LNCaP clone FGC (cell line): ENCODE measurements around the gene TMIGD3.

ENCODE experiments used
- DNase-seq: peaks from one replicate; pipeline ENCODE4 v3.0.0-alpha.2; 2011; ENCODE audit warnings: low read depth
- H3K4me3 ChIP-seq: 2 replicates; pipeline ENCODE4 v1.5.1; 2011; ENCODE audit warnings: mild to moderate bottlenecking, low read depth, low read length, control low read depth
- TF ChIP-seq, protein P1 (sequence below): IDR thresholded peaks from 2 replicates; pipeline ENCODE4 v1.5.1; 2012; ENCODE audit warnings: mild to moderate bottlenecking; ENCODE audit not compliant: control insufficient read depth, insufficient read depth; ENCODE audit errors: extremely low read depth

Gene TMIGD3

DNA sequence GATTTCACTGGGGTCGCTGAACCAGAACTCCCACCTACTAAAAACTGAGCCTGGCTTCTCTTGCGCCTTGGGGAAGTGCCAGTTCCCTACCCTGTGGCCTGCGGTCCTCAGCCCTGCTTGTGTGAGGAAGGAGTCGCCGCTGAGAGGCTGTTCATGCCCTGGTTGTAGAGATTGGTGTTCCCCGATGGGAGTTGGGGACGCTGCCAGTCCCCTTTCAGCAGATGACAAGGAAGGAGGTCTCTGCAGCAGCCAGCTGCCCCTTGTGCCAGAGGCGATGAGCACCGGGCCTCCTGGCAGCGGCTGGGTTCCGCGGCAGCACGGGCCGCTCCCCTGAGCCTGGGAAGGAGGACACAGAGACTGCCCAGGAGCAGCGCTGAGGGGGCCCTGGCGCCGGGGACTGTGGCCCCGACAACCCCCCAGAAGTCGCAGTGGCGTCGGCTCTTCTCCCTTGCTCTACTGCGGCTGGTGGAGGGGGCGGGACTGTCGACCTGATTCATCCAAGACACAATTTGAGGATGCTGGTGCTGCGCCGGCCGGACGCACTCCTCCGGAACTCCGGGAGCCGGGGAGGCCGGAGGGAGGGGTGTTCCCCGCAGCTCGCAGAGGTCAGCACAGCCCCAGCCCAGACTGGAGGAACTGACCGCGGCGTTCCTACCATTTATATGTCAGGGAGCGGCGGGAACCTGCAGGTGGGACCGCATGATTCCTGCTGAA lies 12.0 kb upstream of the TMIGD3 start:
- DNase-seq, result no peak
- TF ChIP-seq, protein P1, sequence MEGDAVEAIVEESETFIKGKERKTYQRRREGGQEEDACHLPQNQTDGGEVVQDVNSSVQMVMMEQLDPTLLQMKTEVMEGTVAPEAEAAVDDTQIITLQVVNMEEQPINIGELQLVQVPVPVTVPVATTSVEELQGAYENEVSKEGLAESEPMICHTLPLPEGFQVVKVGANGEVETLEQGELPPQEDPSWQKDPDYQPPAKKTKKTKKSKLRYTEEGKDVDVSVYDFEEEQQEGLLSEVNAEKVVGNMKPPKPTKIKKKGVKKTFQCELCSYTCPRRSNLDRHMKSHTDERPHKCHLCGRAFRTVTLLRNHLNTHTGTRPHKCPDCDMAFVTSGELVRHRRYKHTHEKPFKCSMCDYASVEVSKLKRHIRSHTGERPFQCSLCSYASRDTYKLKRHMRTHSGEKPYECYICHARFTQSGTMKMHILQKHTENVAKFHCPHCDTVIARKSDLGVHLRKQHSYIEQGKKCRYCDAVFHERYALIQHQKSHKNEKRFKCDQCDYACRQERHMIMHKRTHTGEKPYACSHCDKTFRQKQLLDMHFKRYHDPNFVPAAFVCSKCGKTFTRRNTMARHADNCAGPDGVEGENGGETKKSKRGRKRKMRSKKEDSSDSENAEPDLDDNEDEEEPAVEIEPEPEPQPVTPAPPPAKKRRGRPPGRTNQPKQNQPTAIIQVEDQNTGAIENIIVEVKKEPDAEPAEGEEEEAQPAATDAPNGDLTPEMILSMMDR, result no peak
- no peak overlapping the region for H3K4me3 ChIP-seq

DNA sequence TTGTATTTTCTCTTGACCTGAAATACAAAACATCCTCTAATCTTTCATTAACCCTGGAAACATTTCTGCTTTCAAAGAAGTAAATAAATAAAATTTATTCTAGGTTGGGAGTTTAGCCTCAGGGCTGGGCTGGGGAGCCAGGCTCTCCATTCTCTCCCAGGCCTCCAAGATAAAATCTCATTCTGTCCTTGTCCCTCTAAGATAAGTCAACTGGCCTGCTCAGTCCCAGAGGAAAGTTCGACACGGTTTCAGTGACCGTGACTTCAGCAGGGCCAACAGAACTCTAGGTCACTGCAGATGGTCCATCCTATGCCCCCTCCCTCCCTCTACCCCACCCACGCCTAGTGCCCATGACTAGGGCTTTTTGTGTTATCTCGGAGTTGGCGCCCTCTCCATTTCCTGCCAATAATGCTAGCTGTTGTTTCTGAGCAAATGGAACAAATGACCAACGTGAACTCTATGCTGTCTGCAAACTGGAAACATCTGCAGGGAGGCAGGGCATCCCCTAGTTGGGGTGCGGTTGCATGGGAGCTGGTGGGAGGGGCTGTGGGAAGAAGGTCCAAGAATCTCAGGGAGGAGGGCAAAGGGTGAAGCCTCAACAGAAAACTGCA lies 10.1 kb upstream of the TMIGD3 start:
- TF ChIP-seq, protein P1, result no peak
- no peak overlapping the region for H3K4me3 ChIP-seq
- peak; percentile 48 for DNase-seq

DNA sequence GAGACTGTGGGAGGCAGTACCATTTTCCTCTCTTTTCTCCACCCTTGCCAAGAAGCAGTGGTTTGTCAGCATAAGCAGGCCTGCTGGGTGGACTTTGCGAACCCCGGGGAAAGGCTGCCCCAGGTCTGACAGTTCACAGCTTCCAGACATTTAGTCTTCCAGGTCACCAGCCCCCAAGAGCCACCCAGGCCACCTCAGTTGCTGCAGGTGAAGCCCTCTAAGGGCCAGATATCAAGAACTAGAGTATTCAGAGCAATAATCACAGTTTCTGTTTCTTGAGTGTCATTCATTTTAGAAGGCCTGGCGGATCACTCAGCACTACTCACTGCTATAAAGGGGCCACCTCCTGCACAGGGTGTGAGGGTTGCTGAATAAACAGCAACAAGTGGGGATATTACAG lies 9.5 kb upstream of the TMIGD3 start:
- TF ChIP-seq, protein P1, result no peak
- H3K4me3 ChIP-seq, result no peak overlapping the region
- no peak for DNase-seq

DNA sequence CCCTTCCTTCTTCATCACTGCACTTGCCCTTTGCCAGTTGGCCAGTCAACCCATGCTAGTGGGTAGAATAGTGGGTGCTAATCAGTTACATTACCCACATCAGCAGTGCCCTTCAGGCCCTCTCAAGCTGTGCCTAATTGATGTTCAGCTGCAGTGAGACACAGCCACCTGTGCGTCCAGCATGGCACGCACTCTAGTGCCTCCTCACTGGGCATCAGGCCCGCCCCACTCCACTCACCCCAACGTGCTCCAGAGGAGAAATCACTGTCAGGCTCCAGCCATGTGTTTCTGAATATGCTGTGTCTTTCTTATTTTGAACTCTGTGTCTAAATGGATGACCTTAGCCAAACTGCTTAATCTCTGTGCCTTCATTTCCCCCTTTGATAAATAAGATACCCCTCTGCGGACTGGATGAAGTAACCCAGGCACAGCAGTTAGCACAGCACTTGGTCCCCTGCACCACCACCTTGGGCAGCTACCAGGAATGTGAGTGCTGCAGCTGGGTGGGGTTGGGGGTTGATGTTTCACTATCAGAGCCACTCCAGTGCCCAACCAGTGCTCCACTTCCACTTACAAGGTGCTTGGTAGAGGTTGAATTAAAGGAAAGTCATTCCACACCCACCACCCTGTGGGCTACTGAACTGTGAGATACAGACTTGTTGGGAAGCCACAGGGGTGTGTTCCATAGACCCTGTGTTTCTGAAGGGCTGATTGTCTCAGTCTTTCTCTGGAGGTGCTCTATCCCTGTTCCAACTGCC lies 8.9 kb upstream of the TMIGD3 start:
- H3K4me3 ChIP-seq, result no peak overlapping the region
- no peak for DNase-seq
- TF ChIP-seq, protein P1, result no peak

DNA sequence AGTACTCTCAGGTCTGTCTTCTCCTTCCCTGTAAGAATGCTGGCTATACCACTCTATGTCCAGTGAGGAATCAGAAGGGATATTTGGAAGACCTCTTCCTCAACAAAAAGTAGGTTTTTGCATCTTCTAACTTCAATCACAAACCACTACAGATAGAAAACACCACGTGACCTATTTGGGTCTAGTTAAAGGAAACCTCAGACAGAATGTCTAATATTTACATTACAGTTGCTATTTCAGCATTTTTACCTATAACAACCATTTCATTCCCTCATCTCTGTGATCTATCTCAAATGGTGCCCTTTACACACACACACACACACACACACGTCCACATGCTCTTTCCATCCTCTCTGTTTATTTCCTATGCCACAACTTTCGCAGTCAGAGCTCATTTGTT lies 7.9 kb upstream of the TMIGD3 start:
- DNase-seq, result no peak
- no peak overlapping the region for H3K4me3 ChIP-seq
- TF ChIP-seq, protein P1, result no peak

GRCh38 chr1:111509997-111510375 lies 6.6 kb upstream of the TMIGD3 start:
- TF ChIP-seq, protein P1, result no peak
- H3K4me3 ChIP-seq, result no peak overlapping the region
- DNase-seq, result no peak
